Measurements from ENCODE around the gene INPP5B.
"Not testable (repeated sequence)": the region's sequence is repeated elsewhere in the genome, so short reads cannot be mapped to it uniquely, and the experiment has no call there.

GRCh38 chr1:37964106-37964505 is 17.3 kb upstream of the INPP5B start:
- TF ChIP-seq, protein P1, sequence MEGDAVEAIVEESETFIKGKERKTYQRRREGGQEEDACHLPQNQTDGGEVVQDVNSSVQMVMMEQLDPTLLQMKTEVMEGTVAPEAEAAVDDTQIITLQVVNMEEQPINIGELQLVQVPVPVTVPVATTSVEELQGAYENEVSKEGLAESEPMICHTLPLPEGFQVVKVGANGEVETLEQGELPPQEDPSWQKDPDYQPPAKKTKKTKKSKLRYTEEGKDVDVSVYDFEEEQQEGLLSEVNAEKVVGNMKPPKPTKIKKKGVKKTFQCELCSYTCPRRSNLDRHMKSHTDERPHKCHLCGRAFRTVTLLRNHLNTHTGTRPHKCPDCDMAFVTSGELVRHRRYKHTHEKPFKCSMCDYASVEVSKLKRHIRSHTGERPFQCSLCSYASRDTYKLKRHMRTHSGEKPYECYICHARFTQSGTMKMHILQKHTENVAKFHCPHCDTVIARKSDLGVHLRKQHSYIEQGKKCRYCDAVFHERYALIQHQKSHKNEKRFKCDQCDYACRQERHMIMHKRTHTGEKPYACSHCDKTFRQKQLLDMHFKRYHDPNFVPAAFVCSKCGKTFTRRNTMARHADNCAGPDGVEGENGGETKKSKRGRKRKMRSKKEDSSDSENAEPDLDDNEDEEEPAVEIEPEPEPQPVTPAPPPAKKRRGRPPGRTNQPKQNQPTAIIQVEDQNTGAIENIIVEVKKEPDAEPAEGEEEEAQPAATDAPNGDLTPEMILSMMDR (conservative IDR thresholded peaks at IDR 0.05; ENCODE audit: low read length): not testable (repeated sequence)
- not testable (repeated sequence) for TF ChIP-seq EZH2phosphoT487 (IDR thresholded peaks at IDR 0.05; ENCODE audit: borderline replicate concordance)

Data from Loucy (cell line).